OCI-M2 (cell line): ENCODE data around the gene COX7A1.
A peak's percentile ranks its signal among the peaks of the same experiment; 100 is the strongest.

Experiments
- DNase-seq: peaks from one replicate; lab custom pipeline; 2025; ENCODE audit not compliant: unreplicated experiment; lab: John Stamatoyannopoulos, UW

The COX7A1 gene

GRCh38 chr19:36113425-36113824, 38.8 kb downstream of the COX7A1 start:
- no peak for DNase-seq

DNA sequence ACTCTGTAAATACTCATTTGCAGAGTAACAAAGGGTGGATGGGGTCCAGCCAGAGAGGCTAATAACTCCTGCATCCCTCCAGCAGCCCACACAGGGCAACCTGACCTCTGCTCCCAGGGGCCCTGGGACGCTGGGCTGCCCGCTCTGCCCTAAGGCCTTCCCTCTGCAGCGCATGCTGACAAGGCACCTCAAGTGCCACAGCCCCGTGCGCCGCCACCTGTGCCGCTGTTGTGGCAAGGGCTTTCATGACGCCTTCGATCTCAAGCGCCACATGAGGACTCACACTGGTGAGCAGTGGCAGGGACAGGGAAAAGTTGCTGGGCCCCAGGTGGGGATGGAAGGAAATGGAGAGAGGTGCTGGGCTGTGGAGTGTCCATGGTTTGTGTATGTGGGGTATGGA, 39.6 kb downstream of the COX7A1 start:
- DNase-seq, result no peak

GRCh38 chr19:36111200-36111539, 41.1 kb downstream of the COX7A1 start:
- DNase-seq, result no peak

DNA sequence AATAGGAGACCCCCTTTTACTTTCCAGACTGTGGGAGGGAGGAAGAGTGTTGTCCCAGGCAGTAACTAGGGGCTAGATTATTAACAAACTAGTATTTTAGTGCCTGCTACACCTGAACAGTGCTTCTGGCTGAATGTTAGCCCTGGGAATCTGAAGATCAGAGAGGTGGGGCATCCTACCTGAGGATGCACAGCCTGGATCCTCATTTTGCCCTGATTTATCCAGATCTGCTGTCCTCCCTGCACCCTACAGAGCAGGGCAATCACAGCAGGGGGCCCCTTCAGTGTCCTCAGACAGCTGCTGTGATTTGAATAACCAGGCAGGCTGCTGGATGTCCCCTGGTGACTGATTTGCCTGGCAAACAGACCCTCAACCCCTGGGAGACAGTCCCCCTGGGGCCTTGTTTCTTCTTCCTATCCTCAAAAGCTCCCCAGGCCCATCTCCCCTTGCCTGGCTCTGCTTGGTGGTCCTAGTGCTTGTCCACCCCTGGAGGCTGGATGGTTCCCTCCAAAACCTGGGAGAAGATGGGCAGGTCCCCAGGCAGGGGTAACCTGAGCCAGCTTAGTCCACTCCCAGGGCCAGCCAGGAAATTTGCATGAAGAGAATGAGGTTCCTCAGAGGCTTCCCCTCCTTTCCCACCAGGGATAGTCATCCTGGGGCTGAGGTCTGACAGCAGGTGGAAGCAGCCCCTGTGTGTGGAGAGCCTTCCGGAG, 41.6 kb downstream of the COX7A1 start, which contains the start of gene OVOL3:
TSS of gene OVOL3 (plus strand) at position 657 of the 713 bp plus-strand sequence. CDS start 60 bp downstream, outside the sequence.
- DNase-seq, result no peak

GRCh38 chr19:36108684-36109083, 43.6 kb downstream of the COX7A1 start:
- DNase-seq, result no peak

GRCh38 chr19:36106991-36107390, 45.3 kb downstream of the COX7A1 start:
- no peak for DNase-seq

DNA sequence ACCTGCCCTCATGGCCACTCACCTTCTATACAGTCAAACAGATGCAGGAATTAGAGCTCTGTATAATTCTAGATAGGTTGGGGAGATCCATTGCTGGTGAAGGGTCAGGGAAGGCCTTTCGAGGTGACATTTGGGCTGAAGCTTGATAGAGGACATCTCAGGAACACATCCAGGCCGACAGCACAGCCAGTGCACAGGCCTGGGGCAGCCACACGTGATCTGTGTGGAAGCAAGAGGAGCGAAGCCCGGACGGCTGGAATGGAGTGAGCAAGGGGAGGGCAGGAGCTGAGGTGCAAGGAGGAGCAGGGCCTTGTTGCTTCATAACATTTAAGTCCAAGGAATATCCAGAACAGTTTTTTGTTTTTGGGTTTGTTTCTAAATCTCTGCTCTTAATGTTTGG, 45.8 kb downstream of the COX7A1 start:
- no peak for DNase-seq

DNA sequence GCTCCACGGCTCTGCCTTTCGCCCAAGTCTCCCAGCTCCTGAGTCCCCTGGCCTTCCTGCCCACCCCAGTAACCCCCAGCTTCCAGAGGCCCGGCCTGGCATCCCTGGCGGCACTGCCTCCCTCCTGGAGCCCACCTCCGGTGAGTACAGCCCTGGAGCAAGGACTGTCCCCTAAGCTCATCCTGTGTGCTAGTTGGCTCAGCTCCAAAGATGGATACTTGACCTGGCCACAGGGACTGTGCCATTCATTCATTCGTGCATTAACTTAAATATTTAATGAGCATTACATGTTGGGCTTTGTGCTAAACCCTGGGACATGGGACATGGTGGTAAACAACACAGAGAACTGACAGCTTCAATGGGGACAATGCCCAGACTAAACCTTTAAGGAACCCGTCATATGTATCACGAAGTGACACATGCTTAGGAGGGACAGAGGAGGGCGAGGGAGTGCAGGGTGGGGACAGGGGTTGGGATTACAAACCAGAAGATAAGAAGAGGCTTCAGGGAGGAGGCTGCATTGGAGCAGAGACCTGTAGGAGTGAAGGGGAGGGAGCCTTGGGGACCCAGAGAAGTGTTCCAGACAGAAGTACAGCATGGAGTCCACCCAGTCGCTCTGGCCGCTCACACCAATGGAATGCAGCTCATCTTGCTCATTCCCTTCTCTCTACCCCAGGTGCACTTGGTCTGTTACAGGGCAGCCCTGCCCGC, 48.2 kb downstream of the COX7A1 start:
- peak; percentile 59 for DNase-seq

GRCh38 chr19:36103040-36103626, 49.1 kb downstream of the COX7A1 start:
- no peak for DNase-seq

GRCh38 chr19:36101550-36102327, 50.5 kb downstream of the COX7A1 start:
- DNase-seq, result no peak
